ENCODE measurements around the gene SLC5A4.

SLC5A4 gene

GRCh38 chr22:32236970-32237369, 18.2 kb downstream of the SLC5A4 start:
- Histone ChIP-seq H3K4me1 (ENCODE audit: control insufficient read depth, insufficient read depth, low read length) (no peaks in the 10 kb centered on the region), H3K36me3 (ENCODE audit: control insufficient read depth, insufficient read depth, low read length) (no peaks in the 10 kb centered on the region), H3K4me3 (ENCODE audit: low read length) (no peak overlapping the region), H3K27ac (ENCODE audit: low read length) (no peak overlapping the region), H3K9me3 (ENCODE audit: control insufficient read depth, insufficient read depth, low read length) (no peaks in the 10 kb centered on the region), H3K27me3 (ENCODE audit: control insufficient read depth, insufficient read depth, low read length) (no peaks in the 10 kb centered on the region)
- WGBS (ENCODE audit: insufficient coverage, insufficient read length) = no CpG with 5 or more reads among the region's 8 CpGs
- no peak for DNase-seq (ENCODE audit: low read depth, low spot score)

DNA sequence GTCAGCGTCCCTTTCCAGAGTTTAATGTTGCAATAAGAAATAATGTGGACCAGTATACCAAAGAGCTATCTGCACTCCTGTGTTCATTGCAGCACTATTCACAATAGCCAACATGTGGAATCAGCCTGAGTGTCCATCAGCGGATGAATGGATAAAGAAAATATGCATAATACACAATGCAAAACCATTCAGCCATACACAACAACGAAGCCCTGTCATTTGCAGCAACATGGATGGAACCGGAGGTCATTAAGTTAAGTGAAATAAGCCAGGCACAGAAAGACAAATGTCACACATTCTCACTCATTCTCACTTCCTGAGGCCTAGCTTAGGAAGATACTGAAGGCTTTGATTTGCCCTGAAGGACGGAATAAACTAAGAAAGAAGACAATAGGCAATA, 22.1 kb downstream of the SLC5A4 start:
- H3K9me3 ChIP-seq (ENCODE audit: control insufficient read depth, insufficient read depth, low read length) = no peaks in the 10 kb centered on the region
- no peaks in the 10 kb centered on the region for H3K4me1 ChIP-seq (ENCODE audit: control insufficient read depth, insufficient read depth, low read length)
- H3K4me3 ChIP-seq (ENCODE audit: low read length) = no peak overlapping the region
- WGBS (ENCODE audit: insufficient coverage, insufficient read length) = no CpG with 5 or more reads among the region's 5 CpGs
- DNase-seq (ENCODE audit: low read depth, low spot score) = no peak
- no peaks in the 10 kb centered on the region for H3K27me3 ChIP-seq (ENCODE audit: control insufficient read depth, insufficient read depth, low read length)
- no peak overlapping the region for H3K27ac ChIP-seq (ENCODE audit: low read length)
- H3K36me3 ChIP-seq (ENCODE audit: control insufficient read depth, insufficient read depth, low read length) = no peaks in the 10 kb centered on the region

DNA sequence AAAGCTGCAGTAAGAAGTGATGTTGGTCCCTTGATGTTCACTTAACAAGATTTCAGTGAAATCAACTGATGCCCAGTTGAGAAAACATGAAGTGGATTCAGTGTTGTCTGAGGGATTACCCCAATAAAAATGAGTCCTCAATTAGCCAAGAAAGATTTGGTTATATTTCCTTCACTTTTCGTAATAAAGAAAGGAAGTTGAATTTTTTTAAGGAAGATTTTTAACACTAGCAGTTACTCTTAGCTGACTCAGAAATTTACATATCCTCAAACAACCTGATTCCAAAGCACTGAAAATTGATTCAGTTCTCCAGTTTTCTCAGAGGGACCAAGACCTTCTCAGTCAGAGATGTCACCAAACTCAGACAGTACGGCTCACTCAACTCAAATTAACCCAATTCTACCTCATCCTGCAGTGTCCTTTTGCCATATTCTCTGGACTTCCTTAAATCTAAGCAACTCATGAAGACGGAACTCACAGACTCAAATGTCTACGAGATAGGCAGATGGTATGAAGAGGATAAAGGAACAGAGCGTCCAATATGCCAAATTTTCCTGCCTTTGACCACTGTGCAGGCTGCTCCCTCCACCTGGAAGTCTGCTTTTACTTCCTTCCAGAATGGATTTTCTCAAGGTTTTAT, 22.8 kb downstream of the SLC5A4 start:
- H3K27ac ChIP-seq (ENCODE audit: low read length) = no peak overlapping the region
- H3K36me3 ChIP-seq (ENCODE audit: control insufficient read depth, insufficient read depth, low read length) = no peaks in the 10 kb centered on the region
- no CpG with 5 or more reads among the region's 5 CpGs for WGBS (ENCODE audit: insufficient coverage, insufficient read length)
- no peaks in the 10 kb centered on the region for H3K27me3 ChIP-seq (ENCODE audit: control insufficient read depth, insufficient read depth, low read length)
- no peaks in the 10 kb centered on the region for H3K4me1 ChIP-seq (ENCODE audit: control insufficient read depth, insufficient read depth, low read length)
- no peaks in the 10 kb centered on the region for H3K9me3 ChIP-seq (ENCODE audit: control insufficient read depth, insufficient read depth, low read length)
- no peak overlapping the region for H3K4me3 ChIP-seq (ENCODE audit: low read length)
- DNase-seq (ENCODE audit: low read depth, low spot score) = no peak

GRCh38 chr22:32226326-32227104, 28.6 kb downstream of the SLC5A4 start:
- H3K27ac ChIP-seq (ENCODE audit: low read length) = no peak overlapping the region
- no peaks in the 10 kb centered on the region for H3K36me3 ChIP-seq (ENCODE audit: control insufficient read depth, insufficient read depth, low read length)
- H3K4me1 ChIP-seq (ENCODE audit: control insufficient read depth, insufficient read depth, low read length) = no peaks in the 10 kb centered on the region
- H3K9me3 ChIP-seq (ENCODE audit: control insufficient read depth, insufficient read depth, low read length) = no peaks in the 10 kb centered on the region
- no peak for DNase-seq (ENCODE audit: low read depth, low spot score)
- no peak overlapping the region for H3K4me3 ChIP-seq (ENCODE audit: low read length)
- H3K27me3 ChIP-seq (ENCODE audit: control insufficient read depth, insufficient read depth, low read length) = no peaks in the 10 kb centered on the region
- WGBS (ENCODE audit: insufficient coverage, insufficient read length) = no CpG with 5 or more reads among the region's 7 CpGs

GRCh38 chr22:32222991-32223390, 32.2 kb downstream of the SLC5A4 start:
- Histone ChIP-seq H3K9me3 (ENCODE audit: control insufficient read depth, insufficient read depth, low read length) (no peaks in the 10 kb centered on the region), H3K4me3 (ENCODE audit: low read length) (no peak overlapping the region), H3K27ac (ENCODE audit: low read length) (no peak overlapping the region), H3K36me3 (ENCODE audit: control insufficient read depth, insufficient read depth, low read length) (no peaks in the 10 kb centered on the region), H3K27me3 (ENCODE audit: control insufficient read depth, insufficient read depth, low read length) (no peaks in the 10 kb centered on the region), H3K4me1 (ENCODE audit: control insufficient read depth, insufficient read depth, low read length) (no peaks in the 10 kb centered on the region)
- DNase-seq (ENCODE audit: low read depth, low spot score) = no peak
- no CpG with 5 or more reads among the region's 1 CpG for WGBS (ENCODE audit: insufficient coverage, insufficient read length)

- H3K4me3 ChIP-seq (ENCODE audit: low read length) = no peak overlapping the region
- no CpG with 5 or more reads among the region's 3 CpGs for WGBS (ENCODE audit: insufficient coverage, insufficient read length)
- no peaks in the 10 kb centered on the region for H3K36me3 ChIP-seq (ENCODE audit: control insufficient read depth, insufficient read depth, low read length)
- no peak for DNase-seq (ENCODE audit: low read depth, low spot score)
- H3K4me1 ChIP-seq (ENCODE audit: control insufficient read depth, insufficient read depth, low read length) = no peaks in the 10 kb centered on the region
- H3K9me3 ChIP-seq (ENCODE audit: control insufficient read depth, insufficient read depth, low read length) = no peaks in the 10 kb centered on the region
- H3K27me3 ChIP-seq (ENCODE audit: control insufficient read depth, insufficient read depth, low read length) = no peaks in the 10 kb centered on the region
- H3K27ac ChIP-seq (ENCODE audit: low read length) = no peak overlapping the region
Measured at GRCh38 chr22:32219026-32219425, 36.1 kb downstream of the SLC5A4 start.

DNA sequence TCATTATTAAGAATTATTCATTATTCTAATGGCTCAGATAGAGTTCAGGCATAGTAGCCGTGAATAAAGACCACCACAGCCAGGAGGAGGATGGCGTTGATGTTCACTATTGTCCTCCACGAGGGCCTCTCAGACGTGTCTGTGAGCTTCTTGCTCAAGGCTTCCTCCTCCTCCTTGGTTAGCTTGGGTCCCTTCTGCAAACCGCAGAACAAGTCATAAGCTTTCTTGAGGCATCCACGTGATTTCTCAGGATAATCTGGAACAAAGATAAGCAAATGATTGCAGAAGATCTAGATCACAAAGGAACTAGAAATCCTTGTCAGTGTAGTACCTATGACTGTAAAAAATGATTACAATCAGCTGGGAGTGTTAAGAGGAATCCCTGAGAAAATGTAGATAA, 36.7 kb downstream of the SLC5A4 start:
- Histone ChIP-seq H3K27ac (ENCODE audit: low read length) (no peak overlapping the region), H3K4me1 (ENCODE audit: control insufficient read depth, insufficient read depth, low read length) (no peaks in the 10 kb centered on the region), H3K4me3 (ENCODE audit: low read length) (no peak overlapping the region), H3K36me3 (ENCODE audit: control insufficient read depth, insufficient read depth, low read length) (no peaks in the 10 kb centered on the region), H3K27me3 (ENCODE audit: control insufficient read depth, insufficient read depth, low read length) (no peaks in the 10 kb centered on the region), H3K9me3 (ENCODE audit: control insufficient read depth, insufficient read depth, low read length) (no peaks in the 10 kb centered on the region)
- WGBS (ENCODE audit: insufficient coverage, insufficient read length) = no CpG with 5 or more reads among the region's 6 CpGs
- DNase-seq (ENCODE audit: low read depth, low spot score) = no peak

GRCh38 chr22:32217465-32217864, 37.7 kb downstream of the SLC5A4 start:
- no peak for DNase-seq (ENCODE audit: low read depth, low spot score)
- Histone ChIP-seq H3K4me1 (ENCODE audit: control insufficient read depth, insufficient read depth, low read length) (no peaks in the 10 kb centered on the region), H3K9me3 (ENCODE audit: control insufficient read depth, insufficient read depth, low read length) (no peaks in the 10 kb centered on the region), H3K36me3 (ENCODE audit: control insufficient read depth, insufficient read depth, low read length) (no peaks in the 10 kb centered on the region), H3K27ac (ENCODE audit: low read length) (no peak overlapping the region), H3K4me3 (ENCODE audit: low read length) (no peak overlapping the region), H3K27me3 (ENCODE audit: control insufficient read depth, insufficient read depth, low read length) (no peaks in the 10 kb centered on the region)
- WGBS (ENCODE audit: insufficient coverage, insufficient read length) = no CpG with 5 or more reads among the region's 2 CpGs

DNA sequence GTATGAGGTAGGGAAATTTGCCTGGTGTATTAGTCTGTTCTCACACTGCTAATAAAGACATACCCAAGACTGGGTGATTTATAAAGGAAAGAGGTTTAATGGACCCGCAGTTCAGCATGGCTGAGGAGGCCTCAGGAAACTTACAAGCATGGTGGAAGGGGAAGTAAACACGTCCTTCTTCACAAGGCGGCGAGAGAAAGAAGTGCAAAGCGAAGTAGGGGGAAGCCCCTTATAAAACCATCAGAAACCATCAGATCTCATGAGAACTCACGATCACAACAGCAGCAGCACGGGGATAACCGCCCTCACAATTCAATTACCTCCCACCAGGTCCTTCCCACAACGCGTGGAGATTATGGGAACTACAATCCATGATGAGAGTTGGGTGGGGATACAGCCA, 38.2 kb downstream of the SLC5A4 start:
- DNase-seq (ENCODE audit: low read depth, low spot score) = no peak
- WGBS (ENCODE audit: insufficient coverage, insufficient read length) = no CpG with 5 or more reads among the region's 10 CpGs
- no peaks in the 10 kb centered on the region for H3K27me3 ChIP-seq (ENCODE audit: control insufficient read depth, insufficient read depth, low read length)
- no peaks in the 10 kb centered on the region for H3K9me3 ChIP-seq (ENCODE audit: control insufficient read depth, insufficient read depth, low read length)
- H3K4me3 ChIP-seq (ENCODE audit: low read length) = no peak overlapping the region
- H3K4me1 ChIP-seq (ENCODE audit: control insufficient read depth, insufficient read depth, low read length) = no peaks in the 10 kb centered on the region
- H3K27ac ChIP-seq (ENCODE audit: low read length) = no peak overlapping the region
- no peaks in the 10 kb centered on the region for H3K36me3 ChIP-seq (ENCODE audit: control insufficient read depth, insufficient read depth, low read length)

DNA sequence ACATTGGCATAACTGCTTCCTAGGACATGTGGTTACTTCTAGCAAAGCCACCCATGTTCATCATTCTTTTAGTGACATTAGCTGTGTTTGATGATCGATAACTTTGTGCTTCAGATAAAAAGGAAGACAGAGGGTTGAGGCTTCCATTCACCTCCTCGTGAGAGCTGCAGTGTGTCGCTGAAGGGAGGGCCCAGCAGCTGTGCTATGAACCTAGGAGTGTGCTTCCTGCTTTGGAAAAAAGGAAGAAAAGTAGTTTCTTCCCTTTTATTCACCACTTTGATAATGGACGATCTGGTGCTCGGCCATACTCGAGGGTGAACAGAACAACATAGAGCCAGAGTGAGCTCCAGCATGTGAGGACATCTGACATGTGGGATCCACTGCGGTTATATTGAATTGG, 44.1 kb downstream of the SLC5A4 start:
- DNase-seq (ENCODE audit: low read depth, low spot score) = no peak
- Histone ChIP-seq H3K27me3 (ENCODE audit: control insufficient read depth, insufficient read depth, low read length) (no peaks in the 10 kb centered on the region), H3K9me3 (ENCODE audit: control insufficient read depth, insufficient read depth, low read length) (no peaks in the 10 kb centered on the region), H3K27ac (ENCODE audit: low read length) (no peak overlapping the region), H3K4me3 (ENCODE audit: low read length) (no peak overlapping the region), H3K36me3 (ENCODE audit: control insufficient read depth, insufficient read depth, low read length) (no peaks in the 10 kb centered on the region), H3K4me1 (ENCODE audit: control insufficient read depth, insufficient read depth, low read length) (0 out of 2 replicates have a peak, but pooled peaks cover 3% of the 10 kb centered on the region)
- WGBS (ENCODE audit: insufficient coverage, insufficient read length) = no CpG with 5 or more reads among the region's 7 CpGs

- WGBS (ENCODE audit: insufficient coverage, insufficient read length) = no CpG with 5 or more reads among the region's 3 CpGs
- no peaks in the 10 kb centered on the region for H3K9me3 ChIP-seq (ENCODE audit: control insufficient read depth, insufficient read depth, low read length)
- H3K36me3 ChIP-seq (ENCODE audit: control insufficient read depth, insufficient read depth, low read length) = no peaks in the 10 kb centered on the region
- DNase-seq (ENCODE audit: low read depth, low spot score) = no peak
- H3K4me3 ChIP-seq (ENCODE audit: low read length) = no peak overlapping the region
- no peak overlapping the region for H3K27ac ChIP-seq (ENCODE audit: low read length)
- peaks cover 11% of the 10 kb centered on the region for H3K27me3 ChIP-seq (ENCODE audit: control insufficient read depth, insufficient read depth, low read length)
- 0 out of 2 replicates have a peak, but pooled peaks cover 5% of the 10 kb centered on the region for H3K4me1 ChIP-seq (ENCODE audit: control insufficient read depth, insufficient read depth, low read length)
Measured at GRCh38 chr22:32208681-32209080, 46.5 kb downstream of the SLC5A4 start.

Data from iPS DF 6.9 (cell line).